IMR-90 (cell line): ENCODE measurements around the gene LDB2.

Experiments
- BHLHE40 ChIP-seq: fragments of 150-350 bp; IDR thresholded peaks from 2 replicates; pipeline ENCODE4 v1.6.1; 2016; ENCODE audit warnings: mild to moderate bottlenecking, low read depth, low read length
- CTCF ChIP-seq: conservative IDR thresholded peaks from 2 replicates; pipeline ENCODE4 v1.5.1; 2012; ENCODE audit warnings: mild to moderate bottlenecking, low read depth, low read length, improper control_type of control experiment
- ELK1 ChIP-seq: fragments of 150-350 bp; IDR thresholded peaks from 2 replicates; pipeline ENCODE4 v1.6.1; 2016; ENCODE audit warnings: low read depth, mild to moderate bottlenecking, low read length, moderate library complexity, borderline replicate concordance
- MXI1 ChIP-seq: IDR thresholded peaks from 2 replicates; pipeline ENCODE4 v1.6.1; 2012; ENCODE audit warnings: low read depth, mild to moderate bottlenecking, low read length, moderate library complexity, borderline replicate concordance
- POLR2A ChIP-seq: IDR thresholded peaks from 2 replicates; pipeline ENCODE4 v1.6.1; 2012; ENCODE audit warnings: mild to moderate bottlenecking, low read depth, low read length
- RAD21 ChIP-seq: IDR thresholded peaks from 2 replicates; pipeline ENCODE4 v1.6.1; 2012; ENCODE audit warnings: low read length, improper control_type of control experiment
- RCOR1 ChIP-seq: IDR thresholded peaks from 2 replicates; pipeline ENCODE4 v1.6.1; 2012; ENCODE audit warnings: mild to moderate bottlenecking, low read length, improper control_type of control experiment; ENCODE audit not compliant: insufficient replicate concordance
- USF2 ChIP-seq: fragments of 150-350 bp; IDR thresholded peaks from 2 replicates; pipeline ENCODE4 v1.6.1; 2017; ENCODE audit warnings: mild to moderate bottlenecking, antibody characterized with exemption, low read length, low read depth

- TF ChIP-seq POLR2A (no peak), CTCF (no peak), ELK1 (no peak), USF2 (no peak), RCOR1 (no peak), BHLHE40 (no peak), RAD21 (no peak), MXI1 (no peak)
Measured at GRCh38 chr4:16636304-16636703, 262.1 kb downstream of the LDB2 start.
